GM21576 (cell line): ENCODE measurements around the gene NPFF.
"Not testable (repeated sequence)": the region's sequence is repeated elsewhere in the genome, so short reads cannot be mapped to it uniquely, and the experiment has no call there.

ENCODE experiments used
- ATAC-seq: cut with Tn5 transposase; IDR thresholded peaks from one replicate; pipeline ENCODE4 v1.9.1; 2021; ENCODE audit warnings: mild to moderate bottlenecking, moderate library complexity; ENCODE audit not compliant: unreplicated experiment

NPFF gene, protein sequence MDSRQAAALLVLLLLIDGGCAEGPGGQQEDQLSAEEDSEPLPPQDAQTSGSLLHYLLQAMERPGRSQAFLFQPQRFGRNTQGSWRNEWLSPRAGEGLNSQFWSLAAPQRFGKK

DNA sequence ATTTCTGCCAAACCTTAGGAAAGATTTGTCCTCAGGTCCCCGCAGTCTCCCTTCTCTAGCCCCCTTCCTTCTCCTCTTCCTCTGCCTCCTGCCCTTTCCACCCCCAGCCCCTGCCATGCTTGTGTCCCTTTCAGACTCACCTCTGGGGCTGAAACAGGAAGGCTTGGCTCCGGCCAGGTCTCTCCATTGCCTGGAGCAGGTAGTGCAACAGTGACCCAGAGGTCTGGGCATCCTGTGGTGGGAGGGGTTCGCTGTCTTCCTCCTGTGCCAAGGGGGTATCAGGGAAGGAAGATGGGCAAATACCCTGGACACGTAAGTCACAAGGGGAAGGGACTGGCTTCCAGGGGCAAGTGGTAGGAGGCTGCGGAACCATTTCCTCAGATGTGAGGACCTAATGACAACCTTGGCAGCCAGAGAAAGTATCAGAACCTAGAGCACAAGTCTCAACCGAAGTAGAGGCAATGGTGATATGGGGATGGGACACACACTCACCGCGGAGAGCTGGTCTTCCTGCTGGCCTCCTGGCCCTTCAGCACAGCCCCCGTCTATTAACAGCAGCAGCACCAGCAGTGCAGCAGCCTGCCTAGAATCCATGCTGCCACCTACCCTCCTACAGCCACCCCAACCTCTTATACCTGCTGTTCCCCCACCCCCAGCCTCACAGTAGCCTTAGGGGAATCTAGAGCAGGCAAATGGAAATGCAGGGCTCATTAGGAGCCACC lies at the start of gene NPFF:
TSS of gene NPFF (minus strand) at position 604 of the 722 bp plus-strand sequence. CDS start at position 594, 10 bp downstream.
- no peak for ATAC-seq

DNA sequence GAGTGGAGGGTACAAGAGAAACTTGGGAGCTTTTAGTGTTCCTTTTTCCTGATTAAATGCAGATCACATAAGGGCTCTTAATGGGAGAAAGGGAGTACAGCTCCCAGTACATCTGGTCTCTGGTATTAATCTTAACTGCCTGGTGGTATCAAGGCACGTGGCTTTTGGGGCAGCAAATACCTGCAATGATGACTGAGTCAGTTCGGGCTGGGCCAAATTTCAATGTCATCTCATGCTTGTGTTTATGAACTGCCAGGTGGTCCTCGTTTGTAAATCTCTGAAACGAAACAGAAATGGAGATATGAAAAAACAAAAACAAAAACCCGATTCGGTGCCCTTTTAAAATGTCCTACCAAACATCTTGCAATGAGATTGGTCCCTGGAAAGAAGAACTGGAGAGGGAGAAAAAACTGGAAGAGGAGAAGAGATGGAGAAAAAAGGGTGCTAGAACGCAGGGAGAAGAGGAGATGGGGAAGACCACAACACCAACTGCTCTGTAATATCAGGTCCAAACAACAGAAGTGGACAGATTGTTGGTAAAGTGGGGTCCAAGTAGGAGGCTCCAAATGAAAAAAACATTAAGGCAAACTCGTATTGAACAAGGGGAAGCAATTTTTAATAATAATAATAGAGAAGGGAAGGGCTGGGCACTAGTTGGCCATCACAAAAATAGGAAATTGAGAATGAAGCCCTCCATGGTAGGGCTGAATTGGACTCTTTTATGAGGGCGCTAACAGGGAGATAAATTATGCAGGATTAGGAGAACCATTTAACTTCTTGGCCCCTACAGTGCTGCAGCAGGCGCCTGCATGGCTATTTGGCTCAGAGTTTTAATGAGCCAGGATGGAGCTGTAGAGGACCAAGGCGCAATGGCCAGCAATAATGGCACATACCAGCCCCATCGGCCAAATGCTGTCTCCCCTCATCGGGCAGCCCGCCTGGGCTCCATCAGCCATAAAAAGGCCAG lies 45.4 kb upstream of the NPFF start:
- ATAC-seq = no peak

DNA sequence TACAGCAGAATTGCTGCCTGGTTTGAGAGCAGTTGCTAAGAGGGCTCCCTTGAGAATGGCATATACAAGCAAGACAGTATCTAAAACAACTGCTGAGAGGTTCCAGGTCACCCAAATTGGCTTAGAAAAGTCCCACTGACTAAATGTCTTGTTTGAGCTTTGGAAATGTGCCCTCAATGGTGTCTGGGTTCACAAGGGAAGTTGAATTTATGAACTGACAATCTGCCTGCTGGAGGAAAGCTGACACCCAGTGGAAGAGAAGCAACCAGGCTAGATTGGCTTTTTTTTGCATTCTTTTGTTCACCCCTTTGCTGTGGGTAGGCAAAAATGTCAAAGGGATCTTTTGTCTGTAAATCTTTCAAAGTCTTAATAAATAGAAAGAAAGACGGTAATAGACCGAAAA lies 44.6 kb upstream of the NPFF start:
- ATAC-seq = no peak

DNA sequence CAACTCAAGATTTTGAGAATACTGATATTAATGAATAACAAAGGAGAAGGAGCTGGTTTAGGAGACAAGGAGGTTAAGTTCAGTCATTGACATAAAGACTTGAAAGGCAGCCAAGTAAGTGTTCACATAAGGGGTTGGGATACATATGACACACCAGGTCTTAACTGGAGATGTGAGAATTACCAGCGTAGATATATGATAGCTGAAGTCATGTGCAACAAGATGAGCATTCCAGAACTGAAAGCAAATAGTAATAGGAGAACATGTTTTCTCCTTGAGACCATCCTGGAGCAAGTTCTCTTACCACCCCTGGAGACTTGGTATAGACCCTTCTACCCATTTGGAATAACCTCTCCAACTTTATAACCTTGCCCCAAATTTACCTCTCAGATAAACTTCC lies 43.3 kb upstream of the NPFF start:
- ATAC-seq = no peak

DNA sequence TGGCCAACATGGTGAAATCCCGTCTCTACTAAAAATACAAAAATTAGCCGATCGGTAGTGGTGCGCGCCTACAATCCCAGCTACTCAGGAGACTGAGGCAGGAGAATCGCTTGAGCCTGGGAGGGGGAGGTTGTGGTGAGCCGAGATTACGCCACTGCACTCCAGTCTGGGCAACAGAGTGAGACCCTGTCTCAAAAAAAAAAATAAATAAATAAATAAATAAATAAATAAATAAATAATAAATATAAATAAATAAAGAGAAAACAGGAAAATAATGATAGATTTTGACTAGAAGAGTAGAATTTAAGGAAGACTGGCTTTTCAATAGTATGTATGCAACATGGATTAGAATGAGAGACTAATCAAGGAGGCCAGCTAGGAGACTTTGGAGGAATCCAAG lies 42.8 kb upstream of the NPFF start:
- not testable (repeated sequence) for ATAC-seq

DNA sequence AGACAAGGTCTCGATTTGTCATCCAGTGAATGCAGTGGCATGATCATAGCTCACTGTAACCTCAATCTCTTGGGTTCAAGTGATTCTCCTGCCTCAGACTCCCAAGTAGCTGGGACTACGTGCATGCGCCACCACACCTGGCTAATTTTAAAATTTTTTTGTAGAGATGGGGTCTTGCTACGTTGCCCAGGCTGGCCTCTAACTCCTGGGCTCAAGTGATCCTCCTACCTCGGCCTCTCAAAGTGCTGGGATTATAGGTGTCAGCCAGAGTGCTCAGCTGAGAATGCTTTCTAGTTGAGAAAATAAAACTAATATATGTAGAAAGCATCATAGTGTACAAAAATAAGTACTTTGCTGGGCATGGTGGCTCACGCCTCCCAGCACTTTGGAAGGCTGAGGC lies 41.1 kb upstream of the NPFF start:
- ATAC-seq = not testable (repeated sequence)

DNA sequence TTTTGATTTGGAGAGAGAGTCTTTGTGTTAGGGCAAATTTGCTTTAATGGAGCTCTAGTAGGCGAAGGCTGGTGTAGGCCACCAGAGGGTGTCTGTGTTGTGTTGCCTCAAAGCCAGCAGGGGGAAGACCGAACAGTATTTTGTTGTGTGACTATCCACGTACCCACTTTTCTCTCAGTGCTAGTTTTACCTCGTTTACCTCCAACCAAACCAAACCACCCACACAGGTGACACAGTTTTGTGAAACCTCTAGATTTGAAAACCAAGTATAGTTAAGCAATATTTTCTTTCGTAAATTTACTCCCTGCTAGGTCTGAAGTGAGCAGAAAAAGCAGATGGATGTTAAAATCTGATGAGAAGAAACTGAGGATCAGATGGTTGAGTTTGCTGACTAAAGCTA lies 36.3 kb upstream of the NPFF start:
- no peak for ATAC-seq

DNA sequence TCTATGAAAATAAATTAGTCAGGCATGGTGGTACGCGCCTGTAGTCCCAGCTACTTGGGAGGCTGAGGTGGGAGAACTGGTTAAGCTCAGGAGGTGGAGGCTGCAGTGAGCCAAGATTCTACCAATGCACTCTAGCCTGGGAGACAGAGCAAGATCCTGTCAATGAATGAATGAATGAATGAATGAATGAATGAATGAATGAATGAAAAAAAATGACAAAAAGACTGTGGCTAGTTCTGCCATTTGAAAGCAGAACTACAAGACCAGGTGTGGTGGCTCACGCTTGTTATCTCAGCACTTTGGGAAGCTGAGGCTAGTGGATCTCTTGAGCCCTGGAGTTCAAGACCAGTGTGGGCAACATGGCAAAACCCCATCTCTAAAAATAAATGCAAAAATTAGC lies 32.2 kb upstream of the NPFF start:
- no peak for ATAC-seq

DNA sequence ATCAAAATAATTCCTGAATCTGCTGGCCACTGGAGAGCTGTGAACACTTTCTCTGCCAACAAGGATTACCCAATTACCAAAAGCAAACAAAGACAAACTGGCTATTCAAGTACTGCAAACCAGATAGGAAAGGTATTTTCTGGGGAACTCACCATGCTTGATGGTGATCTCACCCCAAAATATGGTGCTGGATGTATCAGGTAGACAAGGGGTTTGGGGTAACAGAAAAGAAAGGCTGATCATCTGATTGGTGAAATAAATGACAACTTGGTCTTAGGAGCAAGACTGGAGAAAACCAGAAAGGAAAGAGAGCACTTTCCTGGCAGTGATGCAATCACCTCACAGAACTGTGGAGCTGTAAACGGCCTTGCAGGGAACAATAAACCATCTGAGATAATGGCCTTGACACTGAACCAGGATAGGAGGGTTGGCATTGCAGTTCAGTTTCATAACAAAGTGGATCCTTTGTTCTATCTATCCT lies 31.0 kb upstream of the NPFF start:
- no peak for ATAC-seq

DNA sequence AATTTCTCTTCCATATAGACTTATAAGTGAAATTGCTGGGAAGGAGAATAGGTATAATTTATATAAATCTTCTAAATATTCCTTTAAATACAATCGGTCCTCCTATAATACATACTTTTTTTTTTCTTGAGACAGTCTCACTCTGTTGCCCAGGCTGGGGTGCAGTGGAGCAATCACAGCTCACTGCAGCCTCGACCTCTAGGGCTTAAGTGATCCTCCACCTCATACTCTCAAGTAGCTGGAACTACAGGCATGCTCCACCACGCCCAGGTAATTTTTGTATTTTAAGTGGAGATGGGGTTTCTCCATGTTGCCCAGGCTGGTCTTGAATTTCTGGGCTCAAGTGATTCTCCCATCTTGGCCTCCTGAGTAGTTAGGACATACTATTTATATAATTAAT lies 29.7 kb upstream of the NPFF start:
- no peak for ATAC-seq

DNA sequence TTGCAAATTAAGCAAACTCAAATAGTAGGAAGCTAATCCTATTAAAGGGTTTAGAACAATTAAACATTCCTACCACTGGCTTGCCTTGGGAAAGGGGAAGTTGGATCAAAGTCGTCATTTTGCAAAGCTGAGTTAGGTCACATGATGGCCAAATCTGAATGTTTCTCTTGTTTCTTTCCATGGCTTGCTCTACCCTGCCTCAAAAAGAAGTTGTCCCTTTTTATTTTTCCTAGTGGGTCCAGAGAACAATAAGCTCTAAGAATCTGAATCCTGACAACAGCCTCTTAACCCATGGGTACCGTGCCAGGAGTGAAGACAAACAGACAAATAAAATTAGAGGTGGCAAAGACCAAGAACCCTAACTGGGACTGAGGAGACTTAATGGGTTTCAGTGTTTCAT lies 26.2 kb upstream of the NPFF start:
- no peak for ATAC-seq

DNA sequence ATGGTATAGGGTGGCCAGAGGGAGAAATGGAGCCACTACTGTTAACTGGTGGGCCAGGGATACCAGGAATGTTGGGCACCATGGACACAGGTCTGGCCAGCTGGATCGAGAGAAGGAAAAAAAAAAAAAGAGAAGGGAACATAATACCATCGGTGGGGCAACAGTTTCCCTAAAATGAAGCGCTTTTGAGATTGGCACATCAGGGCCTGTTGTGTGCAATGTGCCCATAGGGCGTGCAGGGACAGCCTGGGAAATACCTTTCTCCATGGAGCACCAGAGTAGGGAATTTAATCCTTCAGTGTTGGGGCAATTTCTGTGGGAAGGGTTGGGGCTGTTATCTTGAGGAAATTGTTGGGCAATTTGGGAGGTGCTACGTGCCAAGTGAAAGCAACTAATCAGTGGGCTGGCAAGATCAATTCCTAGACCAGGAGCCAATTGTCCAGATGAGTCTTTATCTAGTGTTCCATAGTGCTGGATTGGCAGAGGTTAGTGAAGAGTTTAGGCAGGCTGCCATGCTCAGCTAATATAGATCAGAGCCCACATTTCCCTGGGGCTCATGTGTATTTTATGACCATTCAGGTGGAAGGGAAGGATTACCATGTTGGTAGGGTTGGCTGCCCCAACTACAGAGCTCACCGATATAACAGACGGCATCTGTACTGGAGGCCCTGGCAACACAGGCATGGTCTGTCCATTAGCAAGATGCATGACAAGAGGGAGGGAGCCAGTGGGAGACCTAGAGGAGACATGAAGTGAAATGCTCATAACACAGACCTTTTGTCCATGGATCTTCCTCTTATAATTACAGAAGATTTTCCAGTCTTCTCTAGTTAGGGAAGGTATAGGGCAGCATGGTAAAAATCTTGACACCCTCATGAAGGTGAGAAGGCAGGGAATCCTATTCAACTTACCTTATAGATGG lies 25.5 kb upstream of the NPFF start:
- no peak for ATAC-seq

DNA sequence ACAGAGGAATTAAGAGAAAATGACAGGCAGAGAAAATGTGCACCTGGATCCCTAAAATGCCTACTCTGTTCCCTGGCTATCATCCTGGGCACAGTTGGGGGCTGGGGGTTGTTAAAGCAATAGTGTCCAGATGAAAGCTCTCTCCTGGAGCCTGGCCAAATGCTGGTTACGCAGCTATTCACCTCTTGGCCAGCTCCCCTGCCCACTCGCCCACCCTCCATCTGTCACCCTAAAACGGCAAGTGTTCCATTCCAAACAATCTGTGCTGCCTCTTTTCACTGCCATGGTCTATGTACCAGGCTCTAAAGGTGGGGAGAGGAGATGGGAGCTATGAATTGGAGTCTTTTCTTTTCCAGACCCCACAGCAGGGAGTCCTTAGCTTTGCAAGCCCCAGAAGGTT lies 24.7 kb upstream of the NPFF start:
- ATAC-seq = no peak

DNA sequence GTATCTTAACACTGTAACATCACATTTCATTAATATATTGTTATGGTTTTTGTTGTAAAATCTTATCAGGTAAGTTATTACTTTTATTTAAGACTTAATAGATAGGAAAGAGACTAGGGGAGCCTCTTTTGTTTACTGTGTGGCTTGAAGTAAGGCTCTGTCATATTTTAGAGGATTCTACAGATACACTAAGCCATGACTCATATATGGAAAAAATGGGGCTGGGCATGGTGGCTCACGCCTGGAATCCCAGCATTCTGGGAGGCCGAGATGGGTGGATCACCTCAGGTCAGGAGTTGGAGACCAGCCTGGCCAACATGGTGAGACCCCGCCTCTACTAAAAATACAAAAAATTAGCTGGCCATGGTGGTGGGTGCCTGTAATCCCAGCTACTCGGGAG lies 23.6 kb upstream of the NPFF start:
- ATAC-seq = no peak

DNA sequence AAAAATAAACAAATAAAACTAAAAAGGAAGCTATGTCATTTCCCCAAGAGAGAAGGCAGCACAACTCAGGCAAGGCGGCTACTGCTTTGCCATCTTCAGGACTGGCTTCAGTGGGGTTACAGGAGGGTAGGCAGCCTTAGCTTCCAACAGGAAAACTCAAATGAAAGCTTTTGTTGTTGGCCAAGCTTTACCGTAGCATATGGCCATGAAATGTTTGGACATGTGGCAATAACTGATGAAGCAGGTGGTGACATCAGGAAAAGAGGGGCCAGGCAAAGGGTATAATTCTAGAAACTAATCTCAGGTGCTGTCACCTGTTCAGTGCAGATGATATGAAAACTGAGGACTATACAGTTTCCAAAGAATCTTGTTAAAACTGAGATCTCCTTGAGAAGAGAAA lies 22.8 kb upstream of the NPFF start:
- no peak for ATAC-seq

DNA sequence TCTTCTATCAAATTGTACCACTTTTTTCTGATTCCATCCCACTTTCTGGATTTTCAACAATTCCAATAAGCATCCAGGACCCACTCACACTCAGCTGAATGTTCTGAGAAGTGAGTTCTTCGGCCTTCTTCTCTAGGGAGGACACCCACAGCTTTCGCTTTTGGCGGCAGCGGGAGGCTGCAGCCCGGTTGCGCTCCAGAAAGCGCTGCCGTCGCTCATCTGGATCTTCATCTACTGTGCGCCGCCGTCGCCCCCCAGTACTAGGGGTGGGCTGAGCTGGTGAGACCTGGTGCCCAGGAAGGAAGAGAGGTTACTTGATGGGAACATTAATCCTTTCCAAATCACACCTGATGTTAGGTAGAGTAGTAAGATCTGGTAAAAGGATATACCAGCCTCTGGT lies 17.2 kb upstream of the NPFF start:
- no peak for ATAC-seq

DNA sequence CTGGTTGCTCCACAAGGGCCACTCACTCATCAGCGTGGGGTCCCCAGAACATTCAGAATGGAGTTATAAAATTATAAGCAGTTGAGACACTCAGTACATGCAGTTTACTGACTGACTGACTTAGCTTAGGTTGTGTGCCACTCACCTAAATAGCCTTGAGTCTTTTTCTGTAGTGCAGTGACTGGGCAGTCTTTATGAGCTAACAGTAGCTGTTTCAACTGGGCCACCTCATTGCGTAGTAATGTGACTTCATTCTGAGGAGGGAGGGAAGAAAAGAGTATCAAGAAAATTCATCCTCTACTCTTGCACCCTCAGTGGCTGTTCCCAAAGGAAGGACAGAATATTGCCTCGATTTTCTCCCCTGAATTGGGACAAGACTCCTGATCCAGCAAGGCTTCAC lies 15.8 kb upstream of the NPFF start:
- ATAC-seq = no peak

DNA sequence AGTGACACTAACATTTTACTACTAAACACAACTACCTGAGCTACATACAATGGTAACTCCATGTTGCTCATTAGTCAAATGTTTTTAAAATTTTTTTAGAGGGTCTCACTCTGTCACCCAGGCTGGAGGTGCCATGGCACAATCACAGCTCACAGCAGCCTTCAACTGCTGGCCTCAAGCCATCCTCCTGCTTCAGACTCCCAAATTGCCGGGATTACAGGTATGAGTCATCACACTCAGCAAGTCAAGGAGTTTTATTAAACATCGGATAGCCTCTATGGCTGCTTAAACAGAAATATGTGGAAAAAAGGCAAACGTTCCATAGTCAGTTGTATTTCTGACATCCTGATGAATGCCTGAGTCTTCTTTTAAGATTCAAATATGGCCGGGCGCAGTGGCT lies 11.1 kb upstream of the NPFF start:
- no peak for ATAC-seq

DNA sequence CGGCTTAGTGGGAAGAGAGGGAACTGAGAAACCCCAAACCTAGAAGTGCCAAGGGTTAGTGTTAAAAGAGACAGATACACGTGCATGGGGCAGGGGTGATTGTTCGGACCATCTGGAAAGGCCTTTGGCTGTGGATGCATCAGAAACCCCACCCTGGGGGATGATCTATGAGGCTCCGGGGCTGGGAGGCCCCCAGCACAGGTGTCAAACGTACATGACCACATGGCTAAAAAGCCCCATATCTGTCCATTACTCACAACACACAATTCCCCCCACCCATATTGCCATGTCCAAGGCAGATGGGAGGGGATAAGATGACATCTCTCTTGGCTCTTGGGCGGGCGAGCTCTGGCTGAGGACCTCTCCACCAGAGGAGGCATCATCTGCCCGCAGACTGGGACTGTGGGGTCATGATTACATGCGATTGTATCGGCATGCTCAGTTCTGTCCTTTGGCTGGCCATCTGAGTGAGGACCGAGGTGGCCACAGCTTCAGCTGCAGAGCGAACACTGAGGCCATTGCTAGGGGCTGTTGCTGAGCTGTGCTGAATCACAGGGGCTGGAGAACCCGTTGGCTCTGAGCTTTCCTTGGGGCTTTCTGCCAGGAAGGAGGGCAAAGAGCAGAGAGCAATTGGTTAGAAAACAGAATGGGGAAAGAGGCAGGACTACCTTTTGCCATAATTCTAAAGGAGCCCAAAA lies 9.6 kb upstream of the NPFF start:
- no peak for ATAC-seq

DNA sequence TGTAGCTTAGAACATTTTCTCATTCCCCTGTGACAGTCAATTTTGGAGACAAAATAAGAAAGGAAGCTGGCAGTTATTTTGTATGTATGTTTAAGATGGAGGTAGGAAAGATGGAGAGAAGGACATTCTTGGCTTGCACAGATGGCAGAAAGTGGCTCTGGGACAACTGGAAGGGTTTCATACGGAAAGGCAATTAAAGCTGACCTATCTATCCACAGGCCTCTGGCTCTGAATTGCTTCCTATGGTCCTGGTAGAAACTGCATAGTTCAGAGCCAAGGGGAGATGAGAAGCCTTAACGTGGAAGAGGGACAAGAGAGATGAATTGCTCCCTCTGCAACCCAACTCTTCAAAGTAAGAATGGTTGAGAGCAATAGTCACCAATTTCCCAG lies 8.0 kb upstream of the NPFF start:
- ATAC-seq = no peak
